Suppressor macrophage (primary cell): ENCODE measurements around the gene AMFR.

Experiments used
- DNase-seq, 4 experiments: peaks; one replicate each; pipeline ENCODE4 v3.0.0-alpha.2; 2020 to 2022

AMFR gene

DNA sequence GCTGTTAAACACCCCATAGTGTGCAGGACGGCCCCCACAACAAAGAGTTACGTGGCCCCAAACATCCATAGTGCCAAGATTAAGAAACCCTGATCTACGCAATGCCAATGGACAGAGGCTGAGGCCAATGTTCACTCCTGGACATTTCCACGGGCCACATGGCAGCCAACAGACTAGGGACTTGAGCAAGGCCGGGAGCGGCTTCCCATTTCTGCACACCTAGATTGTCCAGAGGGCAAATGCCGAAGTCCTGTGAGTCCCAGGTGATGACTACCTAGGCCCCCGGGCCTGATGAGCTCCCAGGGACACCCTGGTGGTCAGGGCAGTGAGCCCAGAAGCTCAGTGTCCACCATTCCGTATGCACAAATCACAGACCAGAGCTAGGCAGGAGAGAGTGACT is 95.5 kb downstream of the AMFR start:
- no peak for DNase-seq

DNA sequence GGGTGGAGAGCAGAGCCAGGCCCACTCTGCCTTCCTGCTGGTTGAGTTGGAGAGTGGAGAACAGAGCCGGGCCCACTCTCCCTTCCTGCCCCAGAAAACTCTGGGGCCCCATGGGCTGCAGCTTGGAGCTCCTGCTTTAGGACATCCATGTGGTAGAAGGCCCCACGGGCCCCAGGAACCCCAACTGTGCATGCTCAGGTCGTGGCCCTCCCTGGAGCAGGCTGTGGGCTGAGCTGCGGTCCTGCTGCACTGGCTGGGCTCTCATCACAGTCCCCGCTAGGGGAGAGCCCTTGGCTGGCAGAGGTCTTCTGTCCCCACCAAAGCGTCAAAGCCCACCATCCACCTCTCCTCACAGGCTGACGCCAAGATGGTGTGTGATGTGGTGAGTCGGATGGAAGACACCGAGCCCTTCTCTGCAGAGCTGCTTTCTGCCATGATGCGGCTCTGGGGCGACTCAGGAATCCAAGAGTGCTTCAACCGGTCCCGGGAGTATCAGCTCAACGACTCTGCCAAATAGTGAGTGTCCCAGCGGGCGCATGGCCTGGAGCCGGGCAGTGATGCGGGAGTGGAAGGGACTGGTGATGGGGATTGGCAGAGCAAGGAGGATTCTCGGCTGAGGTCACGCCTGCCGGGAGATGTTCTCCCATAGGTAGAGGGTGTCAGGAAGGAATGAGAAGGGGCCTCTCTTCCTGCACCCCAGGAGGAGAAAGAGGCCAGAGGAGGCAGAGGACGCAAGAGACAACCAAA is 96.9 kb downstream of the AMFR start:
- DNase-seq = no peak

DNA sequence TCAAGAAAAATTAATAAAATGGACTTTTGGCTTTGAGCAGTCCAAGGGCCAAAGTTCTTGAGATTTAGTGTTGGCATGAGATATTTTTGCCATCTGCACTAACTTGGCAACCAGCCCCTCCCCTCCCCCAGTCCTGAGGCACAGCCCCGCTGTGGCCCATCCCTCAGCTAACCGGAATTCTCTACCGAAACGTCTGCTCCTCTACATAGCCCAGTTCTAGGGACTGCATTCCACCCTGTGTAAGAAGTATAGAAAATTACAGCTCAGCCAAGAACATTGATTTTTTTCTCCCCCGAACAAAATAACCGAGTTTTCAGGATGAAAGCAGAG is 97.5 kb downstream of the AMFR start:
- no peak for DNase-seq

DNA sequence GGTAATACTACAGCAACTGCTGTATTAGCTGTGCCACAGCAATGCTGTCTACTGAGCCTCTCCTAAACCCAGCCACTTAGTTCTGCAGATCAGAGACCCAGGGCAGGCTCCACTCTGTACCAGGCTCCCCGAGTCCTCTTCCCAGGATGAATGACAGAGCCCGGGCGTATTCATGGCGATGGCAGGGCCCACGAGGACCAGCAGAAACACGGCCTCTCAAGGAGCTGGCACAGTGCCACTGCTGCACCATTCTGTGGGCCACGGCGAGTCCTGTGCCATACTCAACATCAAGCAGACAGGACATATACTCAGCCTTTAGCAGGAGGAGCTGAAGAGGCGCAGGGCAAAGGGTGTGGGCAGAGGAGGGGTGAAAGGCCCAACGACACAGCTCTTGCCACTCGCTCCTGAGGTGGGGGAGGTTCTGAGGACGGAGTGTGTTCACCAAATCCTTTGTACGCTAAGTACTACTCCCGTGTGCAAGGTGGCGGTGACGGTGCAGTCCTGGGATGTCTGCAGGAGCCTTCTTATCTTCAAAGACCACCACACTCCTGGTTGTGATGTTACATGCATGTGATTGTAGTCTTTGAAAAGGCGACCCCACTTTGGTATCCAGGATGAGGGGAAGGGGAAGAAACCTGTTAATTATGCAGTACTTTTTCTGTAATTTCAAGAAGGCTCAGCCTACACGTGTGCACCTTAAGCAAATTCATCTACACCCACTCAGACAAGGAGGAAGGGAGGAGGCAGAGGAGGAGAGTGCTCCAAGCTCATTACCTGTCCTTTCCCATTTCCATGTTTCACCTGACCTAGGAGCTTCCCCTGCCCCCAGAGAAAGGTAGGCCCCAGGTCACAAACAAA is 98.0 kb downstream of the AMFR start:
- DNase-seq = no peak

DNA sequence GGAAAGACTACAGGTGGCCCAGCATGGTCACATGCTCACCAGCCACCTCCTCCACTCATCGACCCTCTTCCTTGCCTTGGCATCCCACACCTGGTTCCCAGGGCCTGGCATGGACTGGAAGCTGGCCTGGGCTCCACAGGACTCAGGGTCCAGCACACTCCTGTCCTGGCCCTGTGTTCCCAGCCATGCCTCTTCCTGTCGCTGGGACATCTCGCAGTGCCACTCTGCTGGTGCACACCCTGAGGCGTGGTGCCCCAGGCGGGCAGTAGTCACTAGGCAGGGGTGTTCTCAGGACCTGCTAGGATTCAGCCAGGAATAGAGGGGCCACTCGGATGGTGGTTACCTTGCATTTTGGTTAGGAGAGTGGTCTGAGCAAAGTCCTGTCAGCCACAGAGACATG is 99.4 kb downstream of the AMFR start:
- no peak for DNase-seq

DNA sequence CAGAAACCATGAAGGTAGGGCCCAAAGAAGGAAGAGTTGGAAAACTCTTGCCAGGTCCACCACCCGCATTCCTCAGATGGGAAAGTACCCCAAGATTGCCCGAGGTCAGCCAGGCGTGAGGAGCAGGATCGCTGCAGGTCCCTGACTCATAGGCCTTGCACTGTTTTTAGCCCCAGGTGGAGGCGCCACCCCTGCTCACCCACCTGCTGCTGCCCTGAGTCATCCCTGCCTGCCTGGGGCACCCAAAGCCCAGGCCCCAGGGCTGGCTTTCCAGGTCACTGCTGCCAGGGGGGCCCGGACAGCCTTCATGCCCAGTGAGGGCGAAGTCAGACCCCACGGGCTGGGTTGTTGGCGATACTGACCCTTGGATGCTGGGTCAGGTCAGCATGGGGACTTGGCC is 100.9 kb downstream of the AMFR start:
- DNase-seq = no peak

DNA sequence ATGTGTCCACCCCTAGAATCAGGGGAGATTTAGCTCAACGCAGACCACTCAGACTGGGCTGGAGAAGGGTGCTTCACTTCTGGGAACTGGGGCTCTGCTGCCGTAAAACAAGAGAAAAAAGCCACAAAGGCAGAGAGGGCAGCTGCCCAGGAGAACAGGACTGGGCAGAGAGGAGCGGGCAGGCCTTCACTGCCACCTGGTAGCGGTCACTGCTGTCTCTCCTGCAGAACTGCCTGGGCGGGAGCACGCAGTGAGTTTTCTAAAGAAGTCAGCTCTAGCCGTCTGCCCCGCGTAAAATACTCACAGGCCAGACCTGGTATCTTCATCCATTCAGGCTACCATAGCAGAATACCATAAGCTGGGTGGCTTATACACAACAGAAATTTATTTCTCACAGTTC is 103.8 kb downstream of the AMFR start:
- no peak for DNase-seq

DNA sequence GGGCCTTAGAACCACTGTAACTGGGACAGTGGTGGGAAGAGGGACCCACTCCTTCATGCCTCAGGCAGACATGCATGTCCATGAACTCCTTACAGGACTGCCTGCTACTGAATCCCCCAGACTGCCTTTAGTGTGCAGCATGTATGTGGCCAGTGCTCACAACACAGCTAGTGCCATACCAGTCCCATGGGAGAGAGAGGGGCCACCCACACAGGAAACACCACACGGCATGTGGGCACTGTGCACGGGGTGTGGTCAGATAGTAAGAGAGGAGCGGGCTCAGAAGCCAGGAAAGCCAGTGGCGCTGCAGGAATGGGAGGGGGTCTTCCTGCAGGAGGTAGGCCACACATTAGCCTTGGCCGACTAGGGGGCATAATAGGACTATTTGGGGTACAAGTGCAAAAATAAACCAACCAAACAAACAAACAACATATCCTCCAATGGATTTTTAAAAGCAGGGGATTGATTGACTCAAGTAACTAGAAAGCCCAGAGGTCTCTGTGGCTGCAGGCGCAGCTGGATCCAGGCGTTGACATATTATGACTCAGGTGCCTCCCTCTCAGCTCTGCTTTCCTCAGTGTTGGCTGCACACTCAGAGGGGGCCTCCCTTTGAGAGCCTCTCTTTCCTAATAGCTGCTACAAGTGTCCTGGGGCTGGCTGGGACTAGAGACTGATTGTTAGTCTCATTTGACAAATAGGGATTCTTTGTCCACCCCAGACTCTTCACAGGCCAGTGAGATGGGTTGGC is 104.4 kb downstream of the AMFR start:
- DNase-seq = no peak

DNA sequence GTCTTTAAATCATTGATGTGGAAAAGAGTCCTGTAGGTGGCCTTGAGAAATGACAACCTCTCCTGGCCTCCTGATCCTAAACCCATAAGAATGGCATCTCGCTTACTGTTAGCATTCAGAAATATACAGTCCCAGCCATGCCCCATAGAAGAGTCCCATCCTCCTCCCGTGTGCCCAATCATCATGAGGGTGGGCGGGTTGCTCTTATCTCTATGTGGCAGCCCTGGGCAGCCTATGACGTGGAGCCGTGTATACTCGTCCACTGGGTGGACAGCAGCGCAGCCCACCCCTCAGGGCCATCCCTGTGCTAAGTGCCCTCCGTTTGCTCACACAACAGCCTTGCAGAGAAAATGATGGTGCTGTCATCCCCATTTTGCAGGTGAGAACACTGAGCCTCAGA is 105.3 kb downstream of the AMFR start:
- no peak for DNase-seq

DNA sequence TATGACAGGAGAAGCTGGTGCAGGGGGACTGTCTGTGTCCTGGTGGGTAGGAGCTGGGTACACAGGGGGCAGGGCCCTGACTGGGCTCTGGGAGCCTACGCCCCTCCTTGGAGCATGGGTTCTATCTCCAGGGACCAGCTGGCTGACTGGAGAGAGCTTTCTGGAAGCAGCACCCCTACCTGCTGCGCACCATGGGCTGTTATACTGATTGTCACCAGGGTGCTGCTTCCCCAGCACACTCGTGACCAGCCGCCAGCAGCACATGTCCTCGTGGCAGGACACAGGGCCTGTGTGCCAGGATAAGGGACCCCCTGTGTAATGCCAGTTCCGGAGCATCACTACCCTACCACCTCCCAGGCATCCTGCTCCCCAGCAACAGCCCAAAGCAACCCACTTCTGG is 106.0 kb downstream of the AMFR start:
- DNase-seq = no peak

DNA sequence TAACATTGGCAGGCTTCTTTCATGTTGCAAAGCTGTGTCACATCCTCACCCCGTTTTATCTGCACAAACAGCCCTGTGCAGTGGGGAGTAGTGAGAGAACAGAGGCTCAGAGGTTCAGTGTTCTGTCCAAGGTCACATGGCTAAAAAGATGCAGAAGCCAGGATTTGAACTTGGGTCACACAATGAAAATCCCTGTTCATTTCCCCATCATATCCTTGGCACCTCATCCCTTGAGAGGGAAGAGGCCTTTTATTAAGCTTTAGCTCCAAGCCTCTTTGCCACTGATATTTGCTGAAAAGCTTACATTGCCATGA is 106.6 kb downstream of the AMFR start:
- no peak for DNase-seq

DNA sequence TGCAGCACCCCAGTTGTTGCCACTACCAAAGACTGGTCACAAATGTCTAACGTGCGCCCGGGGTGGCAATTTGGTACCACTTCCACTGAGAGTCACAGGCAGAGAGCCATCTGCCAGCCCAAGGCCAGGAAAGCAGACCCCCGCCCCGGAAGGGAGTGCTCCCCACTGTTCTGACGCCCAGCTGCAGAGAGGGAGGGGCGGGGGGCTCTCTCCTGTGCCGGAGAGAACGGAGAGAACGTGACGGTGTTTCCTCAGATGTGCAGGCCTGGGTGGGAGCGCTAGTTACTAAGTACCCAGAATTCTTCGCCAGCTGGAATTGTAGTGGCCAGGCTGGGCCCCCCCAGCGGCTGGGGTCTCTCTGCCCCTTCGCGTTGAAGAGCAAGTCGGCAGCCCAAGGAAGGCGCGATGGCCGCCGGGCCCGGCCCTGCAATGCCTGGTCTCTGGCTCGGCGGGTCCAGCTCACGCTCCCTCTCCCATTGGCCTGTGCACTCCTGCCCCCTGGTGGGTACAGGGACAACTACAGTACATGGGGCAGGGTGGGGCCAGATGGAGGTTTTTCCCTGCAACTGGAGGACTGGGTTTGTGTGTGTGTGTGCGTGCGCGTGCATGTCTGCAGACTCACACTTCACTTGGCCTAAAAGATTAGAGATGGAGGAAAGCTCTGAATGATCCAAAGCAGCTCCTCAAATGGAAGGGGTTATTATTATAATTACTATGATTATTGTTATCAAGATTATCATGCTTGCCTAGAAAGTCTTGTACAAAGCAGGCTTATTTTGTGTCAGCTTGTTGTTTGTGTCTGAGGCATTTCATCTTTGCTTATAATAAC is 107.1 kb downstream of the AMFR start:
- peak; percentile 80 to 90 (median 87) for DNase-seq

DNA sequence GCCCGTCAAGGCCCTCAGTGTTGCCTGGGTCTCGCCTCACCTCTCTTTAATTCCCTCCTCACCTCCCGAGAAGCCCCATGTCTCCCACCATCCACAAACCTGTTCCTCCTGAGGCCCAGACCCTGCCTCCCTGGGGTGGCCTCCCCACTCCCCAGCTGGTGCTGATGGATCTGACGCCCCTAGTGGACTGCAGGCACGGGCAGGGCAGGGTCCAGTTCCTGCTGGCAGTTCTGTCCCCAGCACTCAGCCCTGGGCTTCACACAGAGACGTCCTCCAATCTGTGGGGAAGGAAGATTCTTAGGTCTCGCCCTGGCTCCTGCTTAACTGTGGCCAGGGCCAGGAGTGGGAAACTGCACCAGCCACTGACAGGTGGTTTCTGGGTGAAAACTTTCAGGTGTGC is 108.8 kb downstream of the AMFR start:
- no peak for DNase-seq

DNA sequence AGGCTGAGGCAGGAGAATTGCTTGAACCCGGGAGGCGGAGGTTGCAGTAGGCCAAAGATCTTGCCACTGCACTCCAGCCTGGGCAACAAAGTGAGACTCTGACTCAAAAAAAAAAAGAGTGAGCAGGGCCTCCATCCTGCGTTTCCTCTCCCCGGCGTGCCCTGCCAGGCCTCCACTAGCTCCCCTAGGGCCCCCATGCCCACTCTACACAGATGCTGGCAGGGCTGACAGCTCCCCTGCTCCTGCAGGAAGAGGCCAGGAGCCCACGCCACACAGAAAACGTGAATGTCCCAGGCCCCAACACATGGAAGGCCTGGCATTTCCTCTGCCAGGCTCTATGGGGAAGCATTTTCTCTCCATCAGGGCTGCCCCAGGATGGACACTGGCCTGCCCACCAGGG is 109.4 kb downstream of the AMFR start:
- no peak for DNase-seq

DNA sequence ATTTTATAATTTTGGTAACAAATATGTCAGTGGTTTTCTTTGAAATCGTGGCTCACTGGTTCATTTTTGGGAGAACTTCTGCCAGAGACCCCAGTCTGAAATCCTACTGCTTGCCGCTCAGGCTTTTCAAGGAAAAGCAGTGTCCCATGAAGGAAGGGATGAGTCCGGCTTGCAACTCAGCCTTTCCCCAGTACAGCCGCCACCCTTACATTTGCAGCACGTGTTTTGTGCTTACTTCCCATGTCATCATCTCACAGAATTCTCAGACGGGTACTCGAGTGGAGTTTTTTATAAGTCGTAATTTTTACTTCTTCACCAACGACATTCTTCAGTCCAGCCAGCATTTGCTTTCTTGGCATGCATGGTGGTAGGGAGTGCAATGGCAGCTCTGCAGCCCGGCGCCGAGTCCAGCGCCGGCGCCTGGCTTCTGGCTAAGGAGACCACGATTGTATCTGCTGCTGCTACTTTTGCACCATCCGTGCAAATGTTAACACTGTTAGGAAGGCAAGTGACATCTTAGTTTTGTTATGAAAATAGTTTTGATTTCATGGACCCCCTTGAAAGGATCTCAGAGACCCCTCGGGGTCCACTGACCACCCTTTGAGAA is 111.0 kb downstream of the AMFR start:
- DNase-seq = no peak

DNA sequence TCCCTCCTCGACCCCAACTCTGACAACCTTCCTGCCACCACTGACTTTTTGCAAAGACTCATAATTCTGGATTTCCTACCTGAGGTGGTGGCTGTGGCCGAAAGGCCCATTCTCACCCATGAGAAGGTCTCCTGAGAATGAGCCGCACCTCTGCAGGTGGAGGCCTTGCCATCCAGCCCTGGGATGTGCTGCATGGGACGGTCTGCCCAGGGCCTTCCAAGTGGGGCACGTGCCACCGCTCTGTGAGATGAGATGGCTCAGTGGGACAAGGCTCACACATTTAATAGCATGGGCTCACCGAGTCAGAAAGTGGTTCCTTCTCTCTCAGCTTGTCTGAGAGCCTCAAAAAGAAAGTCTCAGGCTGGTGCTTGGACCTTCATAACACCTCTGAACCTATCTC is 112.8 kb downstream of the AMFR start:
- no peak for DNase-seq

DNA sequence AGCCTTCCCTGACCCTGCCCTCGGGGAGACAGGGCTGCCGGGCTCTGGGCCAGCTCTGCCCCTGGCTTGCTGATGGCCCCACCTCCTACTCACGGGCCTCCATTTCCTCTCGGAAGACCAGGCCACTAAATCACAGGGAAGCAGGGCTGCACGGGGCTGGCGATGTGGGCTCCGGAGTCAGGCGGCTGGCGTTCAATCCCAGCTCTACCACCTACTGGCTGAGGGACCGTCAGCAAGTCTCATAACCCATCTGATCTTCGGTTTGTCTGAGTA is 113.4 kb downstream of the AMFR start:
- no peak for DNase-seq
